NCI-H1436 treated with DMSO at 0.1 percent for 48 hours (cell line): ENCODE data around the gene ARHGEF7.
"Not testable (repeated sequence)": the region's sequence is repeated elsewhere in the genome, so short reads cannot be mapped to it uniquely, and the experiment has no call there.

Source experiments
- DNase-seq: peaks from one replicate; lab custom pipeline; 2025; lab: John Stamatoyannopoulos, UW

ARHGEF7 gene

DNA sequence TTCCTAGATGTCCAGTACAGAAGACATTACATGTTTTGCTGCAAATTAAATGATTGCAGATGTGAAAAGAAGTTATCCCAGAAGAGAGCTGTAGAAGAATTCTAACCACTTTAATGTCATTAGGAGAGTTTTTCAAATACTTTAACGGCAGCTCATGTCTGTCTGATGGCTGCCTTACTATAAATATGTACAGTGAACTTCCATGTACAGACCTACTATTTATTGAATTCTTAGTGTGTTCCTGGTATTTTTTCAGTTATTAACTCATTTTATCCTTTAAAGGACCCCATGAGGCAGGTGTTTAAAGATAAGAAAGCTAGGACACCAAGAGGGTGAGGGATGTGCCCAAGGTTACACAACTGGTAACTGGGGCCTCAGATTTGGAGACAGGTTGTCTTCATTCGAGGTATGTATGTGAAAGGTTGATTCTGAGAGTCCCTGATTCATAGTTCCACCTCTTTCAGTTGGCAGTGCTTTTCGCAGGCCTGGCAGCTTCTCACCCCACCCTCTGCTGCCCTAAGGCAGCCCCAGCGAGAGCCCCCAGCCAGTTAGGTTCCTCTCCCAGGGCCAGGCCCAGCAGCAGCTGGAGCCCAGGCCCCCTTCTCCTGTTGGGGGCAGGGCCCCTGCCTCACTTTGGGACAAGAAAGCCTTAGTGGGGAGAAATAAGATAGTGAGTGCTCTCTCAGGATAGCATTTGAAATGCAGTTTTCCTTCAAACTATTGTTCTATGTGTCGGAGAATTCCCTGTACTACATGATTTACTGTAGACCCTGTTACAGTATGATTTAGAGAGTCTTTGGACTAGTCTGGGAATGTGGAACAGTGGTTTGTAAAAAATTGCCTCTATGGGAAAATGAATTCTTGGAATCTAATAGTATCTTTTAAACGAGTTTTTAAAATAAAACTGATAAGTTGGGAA is 137.6 kb downstream of the ARHGEF7 start:
- DNase-seq: no peak

GRCh38 chr13:111253365-111253872 is 138.3 kb downstream of the ARHGEF7 start:
- no peak for DNase-seq

DNA sequence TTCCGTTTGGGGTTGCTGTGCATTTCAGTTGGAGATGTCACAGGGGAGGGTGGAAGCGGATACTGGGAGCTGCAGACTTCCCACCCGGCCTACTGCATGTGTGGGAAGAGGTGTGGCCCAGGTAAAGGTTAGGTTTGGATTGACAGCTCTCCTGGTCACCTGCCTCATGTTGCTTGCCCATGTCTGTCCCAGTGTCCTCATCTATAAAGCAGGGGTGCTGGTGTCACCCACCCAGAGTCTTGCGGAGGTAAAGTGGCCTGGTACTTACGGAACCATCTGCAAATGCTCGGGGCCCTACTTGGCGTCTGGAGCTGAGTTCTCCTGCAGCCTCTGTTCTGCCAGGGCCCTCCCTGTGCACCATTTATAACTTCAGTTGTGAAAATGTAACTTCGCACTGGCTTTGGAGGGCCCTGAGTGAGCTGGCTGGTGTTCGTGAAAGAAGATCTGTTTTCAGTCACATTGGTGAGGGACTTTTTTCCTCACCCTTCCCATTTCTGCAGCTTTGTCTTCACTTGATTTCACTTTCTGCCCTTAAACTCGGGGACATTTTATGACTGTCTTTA is 140.2 kb downstream of the ARHGEF7 start:
- no peak for DNase-seq

DNA sequence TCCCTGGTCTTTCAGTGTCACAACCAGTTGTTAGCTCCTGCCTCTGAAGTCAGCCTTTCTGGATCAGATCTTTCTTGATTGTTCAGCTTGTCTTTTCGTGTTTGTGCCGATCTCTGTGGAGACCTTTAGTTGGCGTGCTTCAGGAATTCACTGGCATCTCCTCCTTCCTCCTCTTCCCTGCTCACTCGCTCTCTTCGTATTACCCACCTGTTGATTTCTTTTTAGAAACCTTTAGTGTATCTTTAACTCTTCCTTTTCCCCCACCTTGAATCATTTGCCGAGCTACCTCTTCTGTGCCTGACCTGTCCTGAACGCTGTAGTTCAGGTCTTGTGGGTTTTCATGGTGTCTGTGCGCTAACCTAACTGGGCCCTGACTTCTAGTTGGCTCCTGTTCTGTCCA is 141.3 kb downstream of the ARHGEF7 start:
- DNase-seq: no peak

- DNase-seq: no peak
These were observed 141.8 kb downstream of the ARHGEF7 start for GRCh38 chr13:111256946-111257345.

DNA sequence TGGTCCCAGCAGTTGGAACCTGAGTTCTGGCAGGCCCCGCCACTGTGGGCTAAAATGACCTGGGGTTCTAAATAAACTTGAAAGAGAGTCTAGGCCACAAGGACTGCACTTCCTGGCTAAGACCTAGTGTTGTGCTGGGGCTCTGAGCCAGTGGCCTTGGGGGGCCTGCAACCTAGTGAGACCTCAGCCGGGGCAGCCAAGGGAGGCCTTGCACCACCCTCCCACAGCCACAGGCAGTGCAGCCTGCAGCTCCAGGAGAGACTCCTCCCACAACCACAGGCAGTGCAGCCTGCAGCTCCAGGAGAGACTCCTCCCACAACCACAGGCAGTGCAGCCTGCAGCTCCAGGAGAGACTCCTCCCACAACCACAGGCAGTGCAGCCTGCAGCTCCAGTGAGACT is 142.8 kb downstream of the ARHGEF7 start:
- DNase-seq: not testable (repeated sequence)

- no peak for DNase-seq
These were observed 143.5 kb downstream of the ARHGEF7 start for GRCh38 chr13:111258637-111259036.

DNA sequence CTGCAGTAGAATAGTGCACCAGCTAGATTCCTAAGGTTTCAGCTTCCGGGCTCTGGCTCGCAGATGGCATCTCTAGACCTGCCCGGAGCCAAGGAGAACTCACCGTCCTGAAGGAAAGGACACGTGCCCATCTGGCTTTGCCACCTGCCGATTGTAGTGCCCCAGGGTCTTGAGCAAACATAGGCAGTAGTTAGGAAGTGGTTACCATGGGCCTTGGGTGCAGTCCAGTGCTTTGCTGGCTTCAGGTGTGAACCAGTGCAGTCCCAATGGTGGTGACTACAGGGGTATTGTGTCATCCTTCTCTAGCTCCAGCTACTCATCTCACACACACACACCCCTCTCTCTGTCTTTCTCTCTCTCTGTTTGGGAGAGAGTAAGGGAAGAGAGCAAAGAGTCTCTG is 143.9 kb downstream of the ARHGEF7 start:
- DNase-seq: no peak

DNA sequence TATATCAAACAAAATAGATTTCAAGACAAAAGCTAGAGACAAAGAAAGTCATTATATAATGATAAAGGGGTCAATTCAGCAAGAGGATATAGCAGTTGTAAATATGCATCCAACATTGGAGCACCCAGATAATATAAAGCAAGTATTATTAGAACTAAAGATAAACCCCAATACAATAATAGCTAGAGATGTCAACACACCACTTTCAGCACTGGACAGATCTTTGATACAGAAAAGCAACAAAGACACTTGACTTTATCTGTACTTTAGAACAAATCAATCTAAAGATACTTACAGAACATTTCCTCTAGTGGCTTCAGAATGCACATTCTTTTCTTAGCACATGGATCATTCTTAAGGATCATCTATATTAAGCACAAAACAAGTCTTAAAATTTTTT is 146.2 kb downstream of the ARHGEF7 start:
- no peak for DNase-seq

DNA sequence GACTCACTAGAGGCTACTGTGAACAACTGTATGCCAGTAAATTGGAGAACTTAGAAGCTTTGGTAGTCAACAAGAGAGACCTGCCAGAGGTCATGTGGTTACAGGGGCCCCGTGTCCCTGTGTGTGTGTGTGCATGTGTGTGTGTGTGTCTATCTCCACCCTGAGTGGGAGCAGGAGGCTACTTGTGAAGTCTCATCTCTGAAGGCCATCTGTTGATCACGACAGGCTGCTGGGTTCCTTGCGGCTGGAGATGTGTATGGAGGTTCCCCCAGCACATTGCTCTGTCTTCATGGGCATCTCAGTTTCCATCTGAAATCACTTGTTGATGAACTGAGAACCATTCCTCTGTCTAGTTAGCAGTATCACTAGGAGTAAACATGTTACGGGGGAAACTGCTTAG is 147.2 kb downstream of the ARHGEF7 start:
- no peak for DNase-seq

- no peak for DNase-seq
These were observed 147.6 kb downstream of the ARHGEF7 start for GRCh38 chr13:111262715-111263114.

GRCh38 chr13:111263566-111263965 is 148.5 kb downstream of the ARHGEF7 start:
- no peak for DNase-seq

GRCh38 chr13:111265006-111265700 is 150.0 kb downstream of the ARHGEF7 start:
- no peak for DNase-seq

GRCh38 chr13:111265701-111266035 is 150.6 kb downstream of the ARHGEF7 start:
- no peak for DNase-seq

DNA sequence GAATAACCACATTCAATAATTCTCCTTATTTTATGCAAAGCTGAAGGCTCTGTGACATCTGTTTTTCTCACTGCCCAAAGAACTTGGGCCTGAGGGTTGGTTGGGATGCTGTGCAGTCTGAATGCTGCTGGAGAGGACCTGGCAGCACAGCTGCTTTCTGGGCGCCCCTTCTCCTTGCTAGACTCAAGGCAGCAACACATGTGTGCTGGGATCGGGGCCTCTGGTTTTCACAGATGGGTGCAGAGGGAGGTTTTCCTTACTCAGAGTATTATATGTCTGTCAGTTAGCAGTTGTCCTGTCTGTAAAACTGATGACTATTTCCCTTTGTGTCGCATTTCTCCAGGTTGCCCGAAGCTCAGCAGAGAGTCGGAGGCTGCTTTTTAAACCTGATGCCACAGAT is 152.1 kb downstream of the ARHGEF7 start:
- DNase-seq: no peak

- DNase-seq: no peak
These were observed 152.7 kb downstream of the ARHGEF7 start for GRCh38 chr13:111267784-111268183.

DNA sequence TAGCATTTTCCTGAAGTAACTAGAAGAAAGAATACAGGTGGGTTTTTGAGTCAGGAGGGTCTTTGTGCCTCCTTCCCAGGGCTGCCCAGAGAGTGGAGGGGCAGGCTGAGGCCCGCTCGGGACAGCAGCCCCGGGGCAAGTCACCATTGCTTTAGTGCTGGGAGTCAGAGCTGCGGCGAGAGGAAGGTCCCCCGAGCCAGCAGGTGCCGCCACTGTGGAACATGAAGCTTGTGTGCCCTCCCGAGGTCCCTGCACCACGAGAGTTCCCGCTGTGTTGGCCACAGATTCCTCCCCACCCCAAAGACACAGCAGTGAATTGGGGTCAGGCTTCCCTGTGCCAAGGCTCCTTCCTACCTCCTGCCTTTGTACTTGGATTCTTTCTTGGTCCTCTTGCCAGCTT is 154.4 kb downstream of the ARHGEF7 start:
- no peak for DNase-seq

DNA sequence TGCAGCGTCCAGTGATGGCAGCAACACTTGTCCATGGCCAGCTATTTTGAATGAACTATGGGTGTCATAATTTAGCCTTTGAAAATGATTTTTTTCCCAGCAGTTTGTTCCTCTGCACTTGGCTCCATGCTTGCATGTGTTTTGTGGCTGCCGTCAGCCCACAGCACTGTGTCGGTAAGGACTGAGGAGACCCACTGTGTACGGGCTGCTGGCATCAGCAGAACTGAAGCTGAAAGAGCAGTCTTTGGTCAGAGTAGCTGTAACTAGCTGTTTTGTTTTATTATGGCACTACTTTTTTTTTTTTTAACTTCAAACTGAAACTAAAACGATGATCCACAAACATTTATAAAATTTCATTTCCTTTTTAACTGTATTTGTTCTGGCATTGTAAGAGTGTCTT is 155.0 kb downstream of the ARHGEF7 start:
- no peak for DNase-seq

- no peak for DNase-seq
These were observed 155.9 kb downstream of the ARHGEF7 start for GRCh38 chr13:111270765-111271698.

- DNase-seq: no peak
These were observed 157.0 kb downstream of the ARHGEF7 start for GRCh38 chr13:111272117-111272516.

DNA sequence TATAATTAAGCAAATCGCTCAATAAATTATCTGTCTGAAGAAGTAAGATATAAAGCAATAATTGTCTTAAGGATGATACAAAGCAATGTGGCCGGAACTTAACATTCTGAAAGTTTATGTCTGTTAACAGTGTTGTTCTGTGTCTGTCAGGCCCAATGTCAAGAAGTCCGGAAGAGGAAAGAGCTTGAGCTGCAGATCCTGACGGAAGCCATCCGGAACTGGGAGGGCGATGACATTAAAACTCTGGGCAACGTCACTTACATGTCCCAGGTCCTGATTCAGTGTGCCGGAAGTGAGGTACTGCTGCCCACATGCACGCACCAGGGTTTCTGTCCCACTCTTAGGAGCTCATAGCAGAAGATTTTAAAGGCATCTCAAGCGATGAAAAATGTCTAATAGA is 160.3 kb downstream of the ARHGEF7 start:
- DNase-seq: no peak
